ENCODE results near the gene LAMB4.

GRCh38 chr7:108015740-108016139 lies 114.4 kb downstream of the LAMB4 start:
- TF ChIP-seq LEF1 (IDR thresholded peaks at IDR 0.05; ENCODE audit: borderline replicate concordance) (no peak), SP1 (IDR thresholded peaks at IDR 0.05) (no peak), BHLHE40 (IDR thresholded peaks at IDR 0.05; ENCODE audit: borderline replicate concordance) (no peak), TARDBP (IDR thresholded peaks at IDR 0.05) (no peak), ELF4 (IDR thresholded peaks at IDR 0.05) (no peak), HDGF (IDR thresholded peaks at IDR 0.05; ENCODE audit: borderline replicate concordance) (no peak), L3MBTL2 (conservative IDR thresholded peaks at IDR 0.05) (no peak), FOXM1 (IDR thresholded peaks at IDR 0.05; ENCODE audit: borderline replicate concordance) (no peak), SUZ12 (IDR thresholded peaks at IDR 0.05) (no peak), ARNT (IDR thresholded peaks at IDR 0.05) (no peak), ZNF384 (IDR thresholded peaks at IDR 0.05) (no peak), FOXA1 (IDR thresholded peaks at IDR 0.05) (no peak), FOXK2 (IDR thresholded peaks at IDR 0.05) (no peak), PKNOX1 (IDR thresholded peaks at IDR 0.05) (no peak)
